SK-N-SH (cell line): ENCODE measurements around the gene ALDOB. TPM values are rescaled to one million over a fixed set of nuclear protein-coding genes. Genes with fewer than 3 reads are reported as not detected.

Source experiments
- CTCF ChIA-PET: fragments of 300-600, 350-600 bp; formaldehyde crosslinking; extraction: SDS; loops from one replicate; lab custom pipeline; 2021; lab: Yijun Ruan, JAX
- POLR2A ChIA-PET: fragments of 350-600 bp; sonication (Branson Sonifier 250); formaldehyde crosslinking; extraction: SDS; loops from one replicate; lab custom pipeline; 2020; ENCODE audit warnings: antibody characterized with exemption, inconsistent platforms; lab: Yijun Ruan, JAX
- DNase-seq: peaks from one replicate; pipeline ENCODE4 v3.0.0; 2012
- H2AFZ ChIP-seq: fragments of 200-600 bp; sonication (generic); 2 replicates; pipeline ENCODE4 v1.8.1; 2016; ENCODE audit warnings: antibody characterized with exemption, mild to moderate bottlenecking, low read depth
- H3F3A ChIP-seq: fragments of 200-600 bp; sonication (generic); replicated peaks from 2 replicates; pipeline ENCODE3; 2016; ENCODE audit warnings: antibody characterized with exemption, mild to moderate bottlenecking; ENCODE audit not compliant: insufficient read depth
- H3K27ac ChIP-seq, 2 experiments: fragments of 200-500 bp in 1 of 2; fragments of 200-600 bp in 1 of 2; sonication (Bioruptor generic) in 1 of 2; sonication (generic), shearing (Covaris generic) in 1 of 2; 2 replicates each; pipeline versions ENCODE4 v1.5.1 to v1.6.1; 2014 to 2016; ENCODE audit warnings: low read depth in 2 of 2, inconsistent platforms in 1 of 2, low read length in 1 of 2, mild to moderate bottlenecking in 1 of 2, mixed read lengths in 1 of 2
- H3K27me3 ChIP-seq: fragments of 200-600 bp; sonication (generic), shearing (Covaris generic); 2 replicates; pipeline ENCODE4 v1.6.1; 2016; ENCODE audit warnings: mixed run types; ENCODE audit not compliant: insufficient read depth
- H3K36me3 ChIP-seq, 2 experiments: fragments of 200-500 bp in 1 of 2; fragments of 200-600 bp in 1 of 2; sonication (Bioruptor generic) in 1 of 2; sonication (generic) in 1 of 2; replicated peaks in 1 of 2; 2 replicates each; pipeline versions ENCODE3 to v1.5.1; 2014 to 2016; ENCODE audit warnings: low read length in 1 of 2, mild to moderate bottlenecking in 1 of 2; ENCODE audit not compliant: insufficient read depth in 2 of 2, control insufficient read depth in 1 of 2
- H3K4me1 ChIP-seq, 2 experiments: fragments of 200-500 bp in 1 of 2; fragments of 200-600 bp in 1 of 2; sonication (Bioruptor generic) in 1 of 2; sonication (generic), shearing (Covaris generic) in 1 of 2; 2 replicates each; pipeline versions ENCODE4 v1.5.1 to v1.6.1; 2014 to 2016; ENCODE audit warnings: low read depth in 1 of 2, low read length in 1 of 2, mixed run types in 1 of 2; ENCODE audit not compliant: insufficient read depth in 2 of 2, control insufficient read depth in 1 of 2
- H3K4me2 ChIP-seq: fragments of 200-600 bp; sonication (generic), shearing (Covaris generic); 2 replicates; pipeline ENCODE4 v1.6.1; 2017; ENCODE audit warnings: mixed run types
- H3K4me3 ChIP-seq, 2 experiments: fragments of 200-500 bp in 1 of 2; fragments of 200-600 bp in 1 of 2; sonication (Bioruptor generic) in 1 of 2; sonication (generic), shearing (Covaris generic) in 1 of 2; 2 replicates each; pipeline versions ENCODE4 v1.5.1 to v1.8.1; 2014 to 2016; ENCODE audit warnings: low read depth in 2 of 2, inconsistent platforms in 1 of 2, low read length in 1 of 2, mild to moderate bottlenecking in 1 of 2, mixed read lengths in 1 of 2, moderate library complexity in 1 of 2
- H3K79me2 ChIP-seq: fragments of 200-600 bp; sonication (generic); 2 replicates; pipeline ENCODE4 v1.8.1; 2017; ENCODE audit warnings: mild to moderate bottlenecking; ENCODE audit not compliant: insufficient read depth
- H3K9ac ChIP-seq: fragments of 200-600 bp; sonication (generic); 2 replicates; pipeline ENCODE4 v1.6.1; 2017; ENCODE audit warnings: mixed run types
- H3K9me2 ChIP-seq: fragments of 200-600 bp; sonication (generic); 2 replicates; pipeline ENCODE4 v1.6.1; 2017; ENCODE audit warnings: mixed run types
- H3K9me3 ChIP-seq: fragments of 200-600 bp; sonication (generic); 2 replicates; pipeline ENCODE4 v1.6.1; 2017; ENCODE audit warnings: mixed run types, mild to moderate bottlenecking, moderate library complexity
- H4K20me1 ChIP-seq: fragments of 200-600 bp; sonication (generic); 2 replicates; pipeline ENCODE4 v1.6.1; 2017; ENCODE audit warnings: mild to moderate bottlenecking, mixed run types; ENCODE audit not compliant: insufficient read depth
- ELF1 ChIP-seq: IDR thresholded peaks from 2 replicates; pipeline ENCODE4 v1.4.0; 2012
- EP300 ChIP-seq, 2 experiments: IDR thresholded peaks; 2 replicates each; pipeline versions ENCODE4 v1.4.0 to v1.6.1; 2012; ENCODE audit warnings: borderline replicate concordance in 1 of 2, low read depth in 1 of 2, low read length in 1 of 2
- FOSL2 ChIP-seq: IDR thresholded peaks from 2 replicates; pipeline ENCODE4 v1.4.0; 2012; ENCODE audit warnings: low read depth, mild to moderate bottlenecking, moderate library complexity, borderline replicate concordance
- FOXJ3 ChIP-seq: sonication (generic); formaldehyde crosslinking; IDR thresholded peaks from 2 replicates; pipeline ENCODE4 v1.5.1; 2020; ENCODE audit warnings: mild to moderate bottlenecking, missing genetic modification reagents
- FOXM1 ChIP-seq: IDR thresholded peaks from 2 replicates; pipeline ENCODE4 v1.4.0; 2012; ENCODE audit warnings: low read depth, mild to moderate bottlenecking
- GABPA ChIP-seq: IDR thresholded peaks from 2 replicates; pipeline ENCODE4 v1.4.0; 2012; ENCODE audit warnings: low read depth, mild to moderate bottlenecking
- GATA2 ChIP-seq: sonication (generic); formaldehyde crosslinking; IDR thresholded peaks from 2 replicates; pipeline ENCODE4 v1.5.0; 2020; ENCODE audit warnings: mild to moderate bottlenecking, missing genetic modification reagents
- IRF3 ChIP-seq: fragments of 150-350 bp; IDR thresholded peaks from 2 replicates; pipeline ENCODE4 v1.6.1; 2016; ENCODE audit warnings: mild to moderate bottlenecking, low read depth, low read length
- NFIC ChIP-seq: IDR thresholded peaks from 2 replicates; pipeline ENCODE4 v1.4.0; 2012; ENCODE audit warnings: borderline replicate concordance
- PBX3 ChIP-seq: IDR thresholded peaks from 2 replicates; pipeline ENCODE4; 2012
- RCOR1 ChIP-seq: fragments of 150-350 bp; IDR thresholded peaks from 2 replicates; pipeline ENCODE4 v1.6.1; 2017; ENCODE audit warnings: antibody characterized with exemption, low read length
- TAF1 ChIP-seq: IDR thresholded peaks from 2 replicates; pipeline ENCODE4 v1.6.1; 2012; ENCODE audit warnings: low read depth, mild to moderate bottlenecking, low read length, moderate library complexity, borderline replicate concordance
- TCF12 ChIP-seq: IDR thresholded peaks from 2 replicates; pipeline ENCODE4 v1.4.0; 2012
- TEAD4 ChIP-seq: IDR thresholded peaks from 2 replicates; pipeline ENCODE4 v1.4.0; 2012; ENCODE audit warnings: mild to moderate bottlenecking, borderline replicate concordance; ENCODE audit not compliant: insufficient read depth
- WGBS: methylation state at CpG from one replicate; pipeline ENCODE4 v1.1.6; 2017; ENCODE audit warnings: low lambda C conversion rate; 5-methylcytosine and 5-hydroxymethylcytosine counted together
- polyA plus RNA-seq, 3 experiments: library from polyadenylated mRNA; depleted of rRNA; stranded (reverse); fragments of >200 nt; gene quantifications; 2 replicates each; pipeline ENCODE4 v1.2.3, GENCODE V29; 2012
- TF ChIP-seq, protein P1 (sequence below): IDR thresholded peaks from 2 replicates; pipeline ENCODE4 v1.4.0; 2012; ENCODE audit warnings: low read depth, borderline replicate concordance
- TF ChIP-seq, protein P2 (sequence below): IDR thresholded peaks from 2 replicates; pipeline ENCODE4 v1.4.0; 2012; ENCODE audit warnings: low read depth

The ALDOB gene
- polyA plus RNA-seq, 1 of the 3 experiments (the other 2 are of a cell fraction): not detected

- DNase-seq: no peak
- WGBS: 65% methylated on average over 3 of the region's 3 CpGs
These were observed 6.7 kb upstream of the ALDOB start for GRCh38 chr9:101442318-101442717.

DNA sequence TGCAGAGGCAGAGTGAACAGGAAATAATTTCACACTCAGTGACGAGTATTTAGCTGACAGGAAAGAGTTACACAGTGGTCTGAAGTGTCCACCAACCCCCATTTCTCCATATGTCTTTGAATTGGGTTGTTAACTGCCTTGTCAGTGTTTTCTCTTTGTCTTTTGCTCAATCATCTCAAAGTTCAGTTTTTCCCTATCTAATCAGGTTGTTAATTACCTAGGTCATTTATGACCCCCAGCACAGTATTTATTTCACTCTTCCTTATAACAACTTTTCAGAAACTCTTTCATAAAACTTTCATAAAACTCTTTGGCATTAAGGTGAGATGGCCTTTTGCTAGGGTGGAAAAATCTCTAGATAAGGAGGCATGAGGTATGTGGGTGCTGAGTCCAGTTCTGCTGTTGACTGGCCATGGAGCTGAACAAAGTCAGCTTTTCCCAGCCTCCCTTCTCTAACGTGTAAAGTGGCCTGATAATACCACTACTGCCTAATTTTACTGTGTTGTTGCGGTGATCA lies 5.2 kb upstream of the ALDOB start:
- CTCF ChIA-PET: interaction anchor here (2.2 kb wide), 1 partner anchor 8 kb away, joined by 10 read pairs; no protein-coding TSS in a partner anchor
- Histone ChIP-seq H3K4me2 (no peak overlapping the region), H4K20me1 (no peaks in the 10 kb centered on the region), H3K27me3 (no peaks in the 10 kb centered on the region), H3K4me3 (no peak overlapping the region), H3K9me3 (no peaks in the 10 kb centered on the region), H3K36me3 (no peaks in the 10 kb centered on the region), H3F3A (no peaks in the 10 kb centered on the region), H3K9me2 (no peaks in the 10 kb centered on the region), H2AFZ (no peak overlapping the region), H3K9ac (no peak overlapping the region), H3K79me2 (no peaks in the 10 kb centered on the region), H3K4me1 (peaks cover 0 to 4% of the 10 kb centered on the region in 2 experiments; a peak in 1 of 4 replicates), H3K27ac (no peak overlapping the region)
- no peak for TF ChIP-seq EP300 (IDR thresholded peaks at IDR 0.05; ENCODE audit: borderline replicate concordance in 1 of 2, low read depth in 1 of 2, low read length in 1 of 2)
- no peak for TF ChIP-seq NFIC
- no peak for TF ChIP-seq FOXJ3 (CRISPR knock-in tag)
- TF ChIP-seq, protein P1, sequence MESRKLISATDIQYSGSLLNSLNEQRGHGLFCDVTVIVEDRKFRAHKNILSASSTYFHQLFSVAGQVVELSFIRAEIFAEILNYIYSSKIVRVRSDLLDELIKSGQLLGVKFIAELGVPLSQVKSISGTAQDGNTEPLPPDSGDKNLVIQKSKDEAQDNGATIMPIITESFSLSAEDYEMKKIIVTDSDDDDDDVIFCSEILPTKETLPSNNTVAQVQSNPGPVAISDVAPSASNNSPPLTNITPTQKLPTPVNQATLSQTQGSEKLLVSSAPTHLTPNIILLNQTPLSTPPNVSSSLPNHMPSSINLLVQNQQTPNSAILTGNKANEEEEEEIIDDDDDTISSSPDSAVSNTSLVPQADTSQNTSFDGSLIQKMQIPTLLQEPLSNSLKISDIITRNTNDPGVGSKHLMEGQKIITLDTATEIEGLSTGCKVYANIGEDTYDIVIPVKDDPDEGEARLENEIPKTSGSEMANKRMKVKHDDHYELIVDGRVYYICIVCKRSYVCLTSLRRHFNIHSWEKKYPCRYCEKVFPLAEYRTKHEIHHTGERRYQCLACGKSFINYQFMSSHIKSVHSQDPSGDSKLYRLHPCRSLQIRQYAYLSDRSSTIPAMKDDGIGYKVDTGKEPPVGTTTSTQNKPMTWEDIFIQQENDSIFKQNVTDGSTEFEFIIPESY: no peak
- no peak for TF ChIP-seq TAF1
- no peak for TF ChIP-seq FOXM1
- no peak for TF ChIP-seq GATA2
- no peak for TF ChIP-seq ELF1
- TF ChIP-seq GABPA: no peak
- TF ChIP-seq IRF3: no peak
- no peak for TF ChIP-seq TCF12
- TF ChIP-seq RCOR1: no peak
- POLR2A ChIA-PET: no interaction called here
- 32% methylated on average over 3 of the region's 3 CpGs for WGBS
- no peak for DNase-seq

More at GRCh38 chr9:101442318-101442717, 6.7 kb upstream of the ALDOB start:
- Histone ChIP-seq H3K27me3 (no peaks in the 10 kb centered on the region), H3K4me1 (peaks cover 0 to 4% of the 10 kb centered on the region in 2 experiments; a peak in 1 of 4 replicates), H3K9me2 (no peaks in the 10 kb centered on the region), H3K27ac (no peak overlapping the region), H3K9ac (no peak overlapping the region), H3K4me3 (no peak overlapping the region), H3F3A (no peaks in the 10 kb centered on the region), H2AFZ (no peak overlapping the region)
- CTCF ChIA-PET: no interaction called here
- POLR2A ChIA-PET: no interaction called here
- TF ChIP-seq FOSL2: no peak
- TF ChIP-seq FOXM1: no peak
- no peak for TF ChIP-seq NFIC
- TF ChIP-seq, protein P2, sequence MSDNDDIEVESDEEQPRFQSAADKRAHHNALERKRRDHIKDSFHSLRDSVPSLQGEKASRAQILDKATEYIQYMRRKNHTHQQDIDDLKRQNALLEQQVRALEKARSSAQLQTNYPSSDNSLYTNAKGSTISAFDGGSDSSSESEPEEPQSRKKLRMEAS: no peak
- TF ChIP-seq PBX3: no peak
- no peak for TF ChIP-seq FOXJ3 (CRISPR knock-in tag)
- no peak for TF ChIP-seq TEAD4
- TF ChIP-seq, all 33 proteins: peak for 0
- Histone ChIP-seq H4K20me1 (no peaks in the 10 kb centered on the region), H3K36me3 (no peaks in the 10 kb centered on the region), H3K4me2 (no peak overlapping the region), H3K9me3 (no peaks in the 10 kb centered on the region), H3K79me2 (no peaks in the 10 kb centered on the region)
